K562 (cell line): ENCODE measurements around the gene C2orf42. TPM values are rescaled to one million over a fixed set of nuclear protein-coding genes. Genes with fewer than 3 reads are reported as not detected.

Experiments
- BHLHE40 ChIP-seq: IDR thresholded peaks from 2 replicates; pipeline ENCODE4 v1.6.1; 2011; ENCODE audit warnings: low read length, improper control_type of control experiment
- CHD1 ChIP-seq: fragments of 200-600 bp; sonication (generic); IDR thresholded peaks from one replicate; pipeline ENCODE4 v1.6.1; 2012; ENCODE audit warnings: mild to moderate bottlenecking, moderate library complexity, low read length, inconsistent platforms
- ERF ChIP-seq: fragments of 450-650 bp; formaldehyde crosslinking; IDR thresholded peaks from 2 replicates; pipeline ENCODE4 v1.4.0; 2020; ENCODE audit warnings: mild to moderate bottlenecking, mixed read lengths
- ID3 ChIP-seq, 2 experiments: fragments of 250-450 bp in 1 of 2; fragments of 450-650 bp in 1 of 2; sonication (Bioruptor Pico) in 1 of 2; IDR thresholded peaks; 2 replicates each; pipeline versions ENCODE4 v1.6.1 to v1.8.0; 2016 to 2021; ENCODE audit warnings: mild to moderate bottlenecking in 2 of 2, moderate library complexity in 2 of 2, missing compliant biosample characterization in 1 of 2, missing genetic modification characterization in 1 of 2
- KDM4B ChIP-seq, 2 experiments: fragments of 450-650 bp in 1 of 2; sonication (generic) in 1 of 2; IDR thresholded peaks; 2 replicates each; pipeline ENCODE4 v1.6.1; 2016 to 2017; ENCODE audit warnings: borderline replicate concordance in 2 of 2, antibody characterized with exemption in 1 of 2, low read depth in 1 of 2, mild to moderate bottlenecking in 1 of 2
- L3MBTL2 ChIP-seq: fragments of 450-650 bp; IDR thresholded peaks from 2 replicates; pipeline ENCODE4 v1.6.1; 2016; ENCODE audit warnings: mild to moderate bottlenecking, moderate library complexity
- MIER1 ChIP-seq: fragments of 450-650 bp; IDR thresholded peaks from 2 replicates; pipeline ENCODE4 v1.6.1; 2016; ENCODE audit warnings: antibody characterized with exemption, mild to moderate bottlenecking, low read depth
- NEUROD1 ChIP-seq: fragments of 150-350 bp; IDR thresholded peaks from 2 replicates; pipeline ENCODE4 v1.6.1; 2014; ENCODE audit warnings: borderline replicate concordance, low read length, low read depth; ENCODE audit not compliant: partially characterized antibody
- NFIC ChIP-seq: fragments of 450-650 bp; IDR thresholded peaks from 2 replicates; pipeline ENCODE4 v1.6.1; 2017; ENCODE audit warnings: mild to moderate bottlenecking, inconsistent platforms
- PHB2 ChIP-seq: fragments of 450-650 bp; IDR thresholded peaks from 2 replicates; pipeline ENCODE4 v1.6.1; 2017; ENCODE audit warnings: low read depth
- POLR3G ChIP-seq: IDR thresholded peaks from 2 replicates; pipeline ENCODE4 v1.6.1; 2011; ENCODE audit not compliant: insufficient read length, insufficient replicate concordance; ENCODE audit errors: extremely low read depth
- PPARD ChIP-seq: fragments of 250-450 bp; sonication (Bioruptor Pico); IDR thresholded peaks from 2 replicates; pipeline ENCODE4 v1.8.0; 2022; ENCODE audit warnings: inconsistent platforms, mild to moderate bottlenecking, moderate library complexity
- PYGO2 ChIP-seq: fragments of 450-650 bp; IDR thresholded peaks from 2 replicates; pipeline ENCODE4 v1.6.1; 2016; ENCODE audit warnings: mild to moderate bottlenecking, missing genetic modification characterization, moderate library complexity, missing compliant biosample characterization
- RHOXF2B ChIP-seq: fragments of 250-450 bp; sonication (Bioruptor Pico); conservative IDR thresholded peaks from 2 replicates; pipeline ENCODE4 v1.5.1; 2021
- SAP30 ChIP-seq: fragments of 200-600 bp; sonication (generic); IDR thresholded peaks from 2 replicates; pipeline ENCODE4 v1.6.1; 2012; ENCODE audit warnings: borderline replicate concordance, low read depth, mild to moderate bottlenecking, moderate library complexity, low read length, control low read depth, inconsistent platforms; ENCODE audit not compliant: insufficient read depth, poor library complexity, severe bottlenecking
- SREBF2 ChIP-seq: sonication (generic); formaldehyde crosslinking; IDR thresholded peaks from 2 replicates; pipeline ENCODE4 v1.4.0; 2020; ENCODE audit warnings: mild to moderate bottlenecking, missing genetic modification reagents
- STAT5A ChIP-seq: IDR thresholded peaks from 2 replicates; pipeline ENCODE4 v1.6.1; 2012; ENCODE audit warnings: low read length, inconsistent platforms, borderline replicate concordance
- TEAD1 ChIP-seq, 2 experiments: fragments of 450-650 bp in 1 of 2; sonication (generic) in 1 of 2; formaldehyde crosslinking; IDR thresholded peaks; 2 replicates each; pipeline versions ENCODE4 v1.4.0 to v1.8.0; 2020 to 2022; ENCODE audit warnings: mild to moderate bottlenecking in 2 of 2, missing genetic modification reagents in 1 of 2
- ZC3H4 ChIP-seq: sonication (generic); formaldehyde crosslinking; IDR thresholded peaks from 2 replicates; pipeline ENCODE4 v1.9.0; 2021; ENCODE audit warnings: missing genetic modification reagents, borderline replicate concordance
- ZFX ChIP-seq: sonication (generic); formaldehyde crosslinking; IDR thresholded peaks from 2 replicates; pipeline ENCODE4 v1.8.0; 2022; ENCODE audit warnings: mild to moderate bottlenecking, missing genetic modification reagents, moderate library complexity
- ZNF263 ChIP-seq: sonication (generic); formaldehyde crosslinking; IDR thresholded peaks from 2 replicates; pipeline ENCODE4 v1.8.0; 2022; ENCODE audit warnings: mild to moderate bottlenecking, missing genetic modification reagents, borderline replicate concordance
- ZNF695 ChIP-seq: fragments of 450-650 bp; formaldehyde crosslinking; IDR thresholded peaks from 2 replicates; pipeline ENCODE4 v1.4.0; 2020; ENCODE audit warnings: mild to moderate bottlenecking, moderate library complexity
- polyA plus RNA-seq, 8 experiments: library from polyadenylated mRNA; depleted of rRNA in 4 of 8; stranded (reverse) in 5 of 8; unstranded in 3 of 8; fragments of >200 nt; fragmentation: Nextera tagmentation in 2 of 8; fragmentation: Illumina TruSeq in 1 of 8; extraction: Ambion mirVana in 2 of 8; extraction: Trizol in 1 of 8; gene quantifications; 2 replicates each; pipeline versions ENCODE4 v1.2.1 to v1.2.3, GENCODE V29; 2011 to 2014; ENCODE audit warnings: inconsistent platforms in 1 of 8, missing spikeins in 1 of 8
- total RNA-seq, 7 experiments: library from RNA; depleted of rRNA in 6 of 7; stranded (reverse); fragments of >200 nt in 6 of 7; fragmentation: Illumina TruSeq in 2 of 7; extraction: Trizol in 2 of 7; gene quantifications; 2 replicates each; pipeline versions ENCODE4 v1.2.1 to v1.2.3, GENCODE V29; 2011 to 2021; ENCODE audit warnings: low replicate concordance in 1 of 7
- TF ChIP-seq, protein P1 (sequence below): fragments of 450-650 bp; IDR thresholded peaks from 2 replicates; pipeline ENCODE4 v1.6.1; 2016; ENCODE audit warnings: borderline replicate concordance
- TF ChIP-seq, protein P2 (sequence below), 2 experiments: fragments of 450-650 bp; IDR thresholded peaks; 2 replicates each; pipeline ENCODE4 v1.6.1; 2016
- TF ChIP-seq, protein P3 (sequence below): fragments of 250-450 bp; sonication (Bioruptor Pico); IDR thresholded peaks from 2 replicates; pipeline ENCODE4 v1.8.0; 2021; ENCODE audit warnings: moderate library complexity, mild to moderate bottlenecking, inconsistent platforms

Gene C2orf42
- total and polyA plus RNA-seq, 9 of the 15 experiments (the other 6 are each of a cell fraction or from before 2014, with no cell fraction given): 4.6 to 10.9 (median 7.5) TPM

- TF ChIP-seq ZNF263 (CRISPR knock-in tag) (peak; percentile 94), PYGO2 (tag) (no peak), ZNF695 (CRISPR knock-in tag) (no peak), BHLHE40 (no peak; the same call in 1 of the 2 replicates), ZC3H4 (CRISPR knock-in tag) (0 out of 2 replicates have a peak, but pooled peaks have one; percentile 48), TEAD1 (CRISPR knock-in tag; IDR thresholded peaks at IDR 0.05) (no peak; a peak in 1 of 4 replicates), NEUROD1 (no peak), SREBF2 (CRISPR knock-in tag) (no peak), RHOXF2B (CRISPR knock-in tag) (no peak), L3MBTL2 (peak; percentile 95), CHD1 (no peak), NFIC (peak; percentile 29; the same call in 1 of the 2 replicates), ERF (no peak), PHB2 (no peak), MIER1 (no peak), SAP30 (no peak), ID3 (CRISPR knock-in tag; IDR thresholded peaks at IDR 0.05) (no peak), ID3 (tag; IDR thresholded peaks at IDR 0.05) (no peak), ZFX (CRISPR knock-in tag) (peak; percentile 80), PPARD (CRISPR knock-in tag) (no peak), STAT5A (no peak), KDM4B (IDR thresholded peaks at IDR 0.05; ENCODE audit: borderline replicate concordance in 2 of 2, low read depth in 1 of 2) (no peak), POLR3G (no peak)
- TF ChIP-seq, protein P1, sequence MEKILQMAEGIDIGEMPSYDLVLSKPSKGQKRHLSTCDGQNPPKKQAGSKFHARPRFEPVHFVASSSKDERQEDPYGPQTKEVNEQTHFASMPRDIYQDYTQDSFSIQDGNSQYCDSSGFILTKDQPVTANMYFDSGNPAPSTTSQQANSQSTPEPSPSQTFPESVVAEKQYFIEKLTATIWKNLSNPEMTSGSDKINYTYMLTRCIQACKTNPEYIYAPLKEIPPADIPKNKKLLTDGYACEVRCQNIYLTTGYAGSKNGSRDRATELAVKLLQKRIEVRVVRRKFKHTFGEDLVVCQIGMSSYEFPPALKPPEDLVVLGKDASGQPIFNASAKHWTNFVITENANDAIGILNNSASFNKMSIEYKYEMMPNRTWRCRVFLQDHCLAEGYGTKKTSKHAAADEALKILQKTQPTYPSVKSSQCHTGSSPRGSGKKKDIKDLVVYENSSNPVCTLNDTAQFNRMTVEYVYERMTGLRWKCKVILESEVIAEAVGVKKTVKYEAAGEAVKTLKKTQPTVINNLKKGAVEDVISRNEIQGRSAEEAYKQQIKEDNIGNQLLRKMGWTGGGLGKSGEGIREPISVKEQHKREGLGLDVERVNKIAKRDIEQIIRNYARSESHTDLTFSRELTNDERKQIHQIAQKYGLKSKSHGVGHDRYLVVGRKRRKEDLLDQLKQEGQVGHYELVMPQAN: no peak
- TF ChIP-seq, protein P2, sequence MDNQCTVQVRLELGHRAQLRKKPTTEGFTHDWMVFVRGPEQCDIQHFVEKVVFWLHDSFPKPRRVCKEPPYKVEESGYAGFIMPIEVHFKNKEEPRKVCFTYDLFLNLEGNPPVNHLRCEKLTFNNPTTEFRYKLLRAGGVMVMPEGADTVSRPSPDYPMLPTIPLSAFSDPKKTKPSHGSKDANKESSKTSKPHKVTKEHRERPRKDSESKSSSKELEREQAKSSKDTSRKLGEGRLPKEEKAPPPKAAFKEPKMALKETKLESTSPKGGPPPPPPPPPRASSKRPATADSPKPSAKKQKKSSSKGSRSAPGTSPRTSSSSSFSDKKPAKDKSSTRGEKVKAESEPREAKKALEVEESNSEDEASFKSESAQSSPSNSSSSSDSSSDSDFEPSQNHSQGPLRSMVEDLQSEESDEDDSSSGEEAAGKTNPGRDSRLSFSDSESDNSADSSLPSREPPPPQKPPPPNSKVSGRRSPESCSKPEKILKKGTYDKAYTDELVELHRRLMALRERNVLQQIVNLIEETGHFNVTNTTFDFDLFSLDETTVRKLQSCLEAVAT (IDR thresholded peaks at IDR 0.05): peak; percentile 69 to 75; a peak in 3 of 4 replicates
- TF ChIP-seq, protein P3, sequence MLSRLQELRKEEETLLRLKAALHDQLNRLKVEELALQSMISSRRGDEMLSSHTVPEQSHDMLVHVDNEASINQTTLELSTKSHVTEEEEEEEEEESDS (CRISPR knock-in tag): no peak
Measured at GRCh38 chr2:70141902-70142589, 48.8 kb downstream of the C2orf42 start (continued).
